NCI-H2171 treated with DMSO at 0.1 percent for 48 hours (cell line): ENCODE results near the gene FAM53B.

Experiments
- DNase-seq: peaks from one replicate; lab custom pipeline; 2025; lab: John Stamatoyannopoulos, UW

Gene FAM53B

DNA sequence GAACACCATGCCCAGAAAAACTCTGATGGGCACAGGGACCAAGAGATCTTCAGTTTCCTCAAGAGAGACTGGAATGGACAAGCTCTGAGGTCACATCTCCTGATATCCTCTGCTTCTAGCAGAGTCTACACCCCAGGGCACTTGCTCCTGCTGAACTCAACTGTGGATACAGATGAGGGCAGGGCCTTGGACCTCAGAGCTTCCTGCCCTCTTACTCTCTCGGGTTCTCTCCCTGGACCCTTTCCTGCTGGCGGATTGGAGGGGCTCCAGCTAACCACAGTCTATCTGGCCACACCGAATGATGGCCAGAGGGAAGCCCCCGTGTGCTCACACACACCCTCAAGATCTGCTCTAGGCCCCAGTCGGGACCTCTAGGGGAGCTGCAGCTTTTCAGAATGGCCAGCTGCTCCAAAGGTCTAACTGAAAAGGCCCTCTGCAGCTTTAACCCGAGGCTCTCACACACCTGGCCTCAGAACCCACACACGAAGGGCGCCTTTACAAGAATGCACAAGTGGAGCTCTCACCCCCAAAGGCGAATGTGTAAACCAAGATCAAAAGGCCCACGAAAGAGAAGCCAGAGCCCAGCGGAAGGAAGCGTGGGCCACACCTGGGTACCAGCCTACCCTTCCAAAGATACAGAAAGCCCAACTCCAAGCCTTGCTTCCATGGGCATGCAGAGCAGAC lies 65.5 kb downstream of the FAM53B start:
- DNase-seq: no peak

DNA sequence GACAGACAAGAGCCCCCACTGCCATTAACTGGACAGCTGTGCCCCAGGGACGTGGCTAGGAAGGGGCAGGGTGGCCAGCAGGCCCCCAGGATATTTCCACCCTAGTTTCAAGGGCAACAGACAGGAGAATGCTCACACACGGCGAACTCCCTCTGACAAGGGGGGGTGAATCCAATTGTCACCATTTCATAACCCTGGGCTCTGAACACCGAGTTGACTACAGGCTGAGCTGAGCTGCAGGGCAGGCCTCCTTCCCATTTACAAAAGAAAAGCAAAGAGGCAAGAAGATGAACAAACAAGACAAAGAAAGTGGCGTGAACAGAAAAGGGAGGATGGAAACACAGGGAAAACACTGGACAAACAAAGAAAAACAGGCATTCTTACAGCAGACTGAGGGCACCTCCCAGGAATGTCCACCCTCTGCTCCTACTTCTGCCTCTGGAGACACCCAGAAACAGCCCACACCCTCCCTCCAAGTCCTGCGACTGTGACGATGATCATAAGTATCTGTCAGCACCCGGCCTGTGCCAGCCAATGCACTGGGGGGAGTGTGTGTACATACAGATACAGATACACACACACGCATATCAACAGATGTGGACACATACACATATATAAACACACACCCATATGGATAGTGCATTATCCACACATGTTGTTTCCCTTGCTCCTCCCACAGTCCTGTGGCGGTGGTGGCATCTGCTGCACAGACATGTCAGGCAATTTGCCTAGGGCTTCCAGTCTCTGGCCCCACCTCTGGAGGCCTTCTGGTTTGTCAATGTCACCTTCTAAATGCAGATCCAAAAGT lies 66.2 kb downstream of the FAM53B start:
- DNase-seq: peak; percentile 17

DNA sequence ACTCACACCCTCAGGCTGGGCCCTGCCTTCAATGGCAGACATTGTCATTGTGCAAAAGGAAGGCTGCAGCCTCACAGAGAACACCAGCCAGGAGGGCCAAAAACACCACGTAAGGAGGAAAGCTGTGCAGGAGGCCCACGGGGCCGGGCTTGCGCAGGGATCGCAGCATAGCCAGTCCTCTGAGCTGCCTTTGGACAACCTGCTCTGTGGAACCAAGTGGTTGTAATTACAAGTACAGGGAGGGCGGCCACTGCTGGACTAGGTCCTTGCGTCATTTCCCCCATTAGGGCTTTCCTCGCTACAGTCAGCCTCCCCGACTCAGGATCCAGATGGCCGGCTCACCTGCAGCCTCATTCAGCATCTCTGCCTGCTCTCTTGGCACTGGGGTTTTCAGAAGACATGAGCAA lies 66.9 kb downstream of the FAM53B start:
- DNase-seq: no peak

DNA sequence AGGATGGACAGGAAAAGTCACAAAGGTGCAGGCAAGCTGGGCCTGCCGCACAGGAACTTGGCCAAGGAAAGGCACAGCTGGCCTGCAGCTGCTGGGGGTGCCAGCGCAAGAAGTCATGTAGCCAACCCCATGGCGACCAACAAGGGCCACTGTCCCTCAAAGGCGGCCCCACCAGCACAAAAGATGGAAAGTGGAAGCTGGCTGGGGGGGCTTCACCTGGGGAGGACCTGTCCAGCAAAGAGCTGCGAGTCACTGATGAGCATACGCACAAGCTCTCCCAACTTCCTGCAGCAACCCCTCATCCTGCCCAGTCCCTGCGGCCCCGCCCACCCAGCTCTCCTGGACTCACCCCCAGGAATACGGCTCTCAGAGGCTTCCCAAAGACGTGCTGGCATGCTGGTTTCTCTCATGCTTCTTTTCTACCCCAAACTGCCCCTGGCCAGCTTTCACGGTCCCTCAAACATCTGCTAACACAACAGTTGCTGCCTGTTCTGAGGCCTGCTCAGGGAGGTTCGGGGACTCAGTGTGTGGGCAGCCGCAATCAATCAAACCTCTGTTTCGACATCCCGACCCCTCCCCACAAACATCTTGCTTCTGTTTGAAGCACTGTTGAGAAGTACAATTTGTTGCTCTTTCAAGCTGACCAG lies 67.6 kb downstream of the FAM53B start:
- DNase-seq: no peak

DNA sequence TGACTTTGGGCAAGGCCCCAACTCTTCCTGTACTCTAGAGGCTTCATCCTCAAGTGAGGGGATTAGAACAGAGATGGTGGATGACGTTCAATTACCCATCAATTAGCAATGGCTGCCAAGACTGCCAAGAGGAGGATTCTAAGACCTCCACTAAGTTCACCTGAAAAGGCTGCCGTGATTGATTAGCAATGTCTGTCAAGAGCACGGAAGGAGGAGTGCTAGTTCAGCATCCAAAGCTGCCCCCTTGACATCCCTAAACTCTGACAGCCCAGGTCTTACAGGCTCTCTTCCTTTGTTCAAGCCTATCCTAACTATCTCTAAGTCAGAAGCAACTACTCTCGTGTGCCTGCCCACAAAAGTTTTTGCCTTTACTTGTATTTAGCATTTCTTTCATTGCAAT lies 68.4 kb downstream of the FAM53B start:
- DNase-seq: no peak

DNA sequence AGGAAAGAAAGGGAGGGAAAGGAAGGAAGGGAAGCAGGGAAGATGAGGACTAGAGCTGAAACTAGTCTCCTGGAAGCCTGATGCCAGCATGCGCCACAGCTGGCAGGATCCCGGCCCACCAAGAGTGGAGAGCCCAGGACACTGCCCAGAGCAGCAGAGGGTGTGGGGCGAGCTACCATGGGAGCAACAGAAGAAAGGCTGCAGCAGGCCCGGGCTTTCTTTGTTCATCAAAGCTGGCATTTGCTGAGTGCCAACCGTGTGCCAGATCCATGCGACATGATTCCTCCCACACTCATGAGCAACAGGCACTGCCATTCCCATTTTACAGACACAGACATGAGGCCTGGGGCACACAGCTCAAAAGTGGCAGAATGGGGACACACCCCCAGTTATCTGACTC lies 68.9 kb downstream of the FAM53B start:
- no peak for DNase-seq

DNA sequence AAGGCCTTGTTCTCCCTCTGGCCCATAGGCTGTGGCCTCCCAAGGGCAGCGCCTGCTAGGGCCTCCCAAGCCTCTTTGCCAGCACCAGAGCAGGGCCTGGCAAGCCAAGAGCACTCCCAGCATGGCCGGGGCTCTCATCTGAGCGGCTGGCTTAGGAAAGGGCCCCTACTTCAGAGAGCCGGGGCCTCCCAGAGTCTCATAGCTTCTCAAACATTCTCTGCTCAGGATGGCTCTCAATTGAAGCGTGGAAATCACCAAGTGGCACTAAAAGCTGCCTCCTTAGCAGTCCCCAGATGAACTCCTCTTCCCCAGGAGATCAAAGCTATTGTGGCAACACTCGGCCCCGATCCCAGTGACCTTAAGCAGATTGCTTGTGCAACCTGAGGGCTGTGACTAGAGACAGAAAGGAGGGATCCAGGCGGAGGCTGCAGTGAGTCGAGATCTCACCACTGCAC lies 69.4 kb downstream of the FAM53B start:
- no peak for DNase-seq

DNA sequence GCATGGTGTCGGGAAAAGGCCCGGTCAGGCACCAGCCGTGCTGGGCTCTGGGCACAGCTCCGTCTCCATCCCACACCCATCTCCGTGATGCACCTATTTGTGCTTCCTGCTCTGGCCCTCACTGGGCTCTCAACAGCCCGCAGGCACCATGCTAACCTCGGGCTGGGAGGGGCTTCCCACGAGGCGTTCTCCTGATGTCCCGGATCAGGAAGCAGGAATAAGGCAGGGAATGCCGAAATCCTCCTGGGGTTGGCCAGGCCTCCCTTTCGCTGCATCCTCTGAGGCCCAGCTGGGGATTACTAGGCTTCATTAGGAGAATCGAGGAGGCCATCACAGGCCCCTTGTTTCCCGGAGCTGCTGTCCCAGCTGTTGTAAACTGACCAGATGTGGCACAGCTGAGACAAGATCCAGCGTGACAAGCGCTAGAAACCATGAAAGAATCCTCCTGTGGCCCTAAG lies 72.0 kb downstream of the FAM53B start:
- no peak for DNase-seq

DNA sequence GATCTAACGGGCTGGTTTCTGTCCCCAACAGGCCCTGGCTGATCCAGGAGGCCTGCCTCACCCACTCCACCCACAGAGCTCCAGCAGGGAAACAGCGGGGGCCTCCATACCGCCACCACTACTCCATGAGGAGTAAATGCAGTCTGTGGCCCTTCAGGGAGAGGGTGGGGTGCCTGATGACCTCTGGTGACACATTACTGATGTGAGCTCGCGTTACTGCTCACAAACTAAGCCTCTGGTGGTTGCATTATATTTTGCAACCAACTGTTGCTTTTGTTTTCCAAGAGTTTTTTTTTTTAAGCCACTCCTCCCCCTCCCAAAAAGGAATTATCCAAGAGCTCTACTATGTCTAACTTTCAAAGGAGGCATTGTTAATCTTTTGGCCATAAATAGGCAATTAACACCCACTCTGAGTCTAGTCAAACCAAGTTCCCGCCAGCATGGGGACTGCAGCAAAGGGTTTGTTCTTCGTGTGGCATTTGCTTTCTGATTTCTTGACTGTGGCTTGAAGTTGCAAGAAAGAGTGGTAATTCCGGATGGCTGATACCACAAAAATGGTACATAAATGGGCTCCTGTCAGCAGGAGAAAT lies 72.6 kb downstream of the FAM53B start:
- no peak for DNase-seq

DNA sequence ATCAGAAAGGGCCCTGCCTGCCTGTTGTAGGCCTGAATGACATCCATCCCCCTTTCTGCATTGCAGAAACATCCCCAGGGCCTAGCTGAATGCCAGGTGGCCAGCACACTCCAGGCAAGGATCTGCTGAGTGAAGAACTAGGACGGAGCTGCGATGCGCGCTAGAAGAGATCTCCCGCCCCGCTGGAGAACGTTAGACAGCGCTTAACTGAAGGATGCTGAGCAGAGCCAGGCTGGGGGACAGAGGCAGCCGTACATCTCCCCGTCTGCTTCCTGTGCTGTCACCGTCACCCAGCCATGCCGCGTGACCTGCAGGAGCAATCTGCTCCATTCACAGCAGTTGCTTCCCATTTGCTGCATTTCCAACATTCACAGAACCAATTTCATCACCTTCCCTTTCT lies 73.3 kb downstream of the FAM53B start:
- DNase-seq: peak; percentile 31

DNA sequence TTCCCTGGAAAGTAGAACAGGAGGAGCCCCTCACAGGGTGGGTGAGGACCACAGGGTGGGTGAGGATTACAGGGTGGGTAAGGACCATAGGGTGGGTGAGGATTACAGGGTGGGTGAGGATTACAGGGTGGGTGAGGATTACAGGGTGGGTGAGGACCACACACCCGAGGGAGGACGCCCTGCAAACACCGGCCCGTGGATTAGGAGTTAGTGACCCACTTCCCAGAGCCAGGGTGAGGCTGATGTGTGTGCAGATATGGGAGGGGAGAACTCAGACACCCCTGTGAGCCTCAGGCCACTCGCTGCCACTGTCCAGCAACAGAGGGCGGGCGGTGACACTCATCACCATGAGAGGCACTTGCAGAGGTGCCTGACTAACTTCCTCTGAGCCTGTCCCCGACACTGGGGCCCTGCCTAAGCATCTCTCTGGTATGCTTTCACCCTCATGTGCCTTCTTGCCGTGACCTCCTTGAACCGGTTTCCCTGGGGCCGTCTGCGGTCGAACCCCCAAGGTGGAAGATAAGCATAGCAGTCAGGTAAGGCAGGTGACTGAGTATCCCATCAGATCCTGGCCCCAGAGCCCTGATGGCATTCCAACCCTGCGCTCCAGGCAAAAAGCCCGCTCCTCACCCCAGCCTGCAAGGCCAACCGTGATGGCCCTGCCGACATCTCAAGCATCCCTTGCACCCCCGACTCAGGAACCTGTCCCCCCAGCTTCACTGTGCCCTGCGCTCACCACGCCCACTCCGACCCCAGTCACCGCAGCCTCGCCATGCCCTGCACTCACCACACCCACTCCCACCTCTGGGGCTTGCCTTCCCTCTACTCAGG lies 74.1 kb downstream of the FAM53B start:
- no peak for DNase-seq

DNA sequence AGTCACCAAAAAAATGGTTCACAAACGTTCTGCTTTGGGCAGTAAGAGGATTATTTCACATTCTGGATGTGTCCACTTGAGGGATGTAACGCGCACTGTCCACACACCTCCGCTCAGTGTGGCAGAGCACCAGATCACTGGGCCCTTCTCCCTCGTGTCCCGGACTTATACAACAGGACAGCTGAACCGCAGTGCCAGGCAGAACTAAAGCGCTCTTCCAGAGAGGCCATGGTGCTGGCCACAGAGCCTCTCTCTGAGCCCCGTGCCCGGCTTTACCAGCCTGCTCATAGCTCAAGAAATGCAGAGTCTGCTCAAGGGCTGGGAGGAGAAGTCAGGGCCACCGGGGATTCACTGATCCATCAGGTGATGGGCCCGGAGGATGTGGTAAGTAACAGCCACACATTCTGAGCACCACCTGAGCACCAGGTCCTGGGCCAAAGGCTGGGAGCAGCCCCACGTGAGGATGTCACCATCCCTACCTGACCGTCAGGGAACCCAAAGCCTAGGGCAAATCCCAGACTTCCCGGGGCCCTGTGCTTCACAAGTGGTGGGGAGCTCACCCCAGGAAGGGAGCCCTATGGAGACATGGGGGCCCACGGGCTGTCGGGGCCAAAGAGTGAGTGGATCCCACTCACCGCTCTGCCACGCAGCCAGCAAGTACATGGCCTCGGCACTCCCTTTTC lies 74.9 kb downstream of the FAM53B start:
- DNase-seq: no peak

DNA sequence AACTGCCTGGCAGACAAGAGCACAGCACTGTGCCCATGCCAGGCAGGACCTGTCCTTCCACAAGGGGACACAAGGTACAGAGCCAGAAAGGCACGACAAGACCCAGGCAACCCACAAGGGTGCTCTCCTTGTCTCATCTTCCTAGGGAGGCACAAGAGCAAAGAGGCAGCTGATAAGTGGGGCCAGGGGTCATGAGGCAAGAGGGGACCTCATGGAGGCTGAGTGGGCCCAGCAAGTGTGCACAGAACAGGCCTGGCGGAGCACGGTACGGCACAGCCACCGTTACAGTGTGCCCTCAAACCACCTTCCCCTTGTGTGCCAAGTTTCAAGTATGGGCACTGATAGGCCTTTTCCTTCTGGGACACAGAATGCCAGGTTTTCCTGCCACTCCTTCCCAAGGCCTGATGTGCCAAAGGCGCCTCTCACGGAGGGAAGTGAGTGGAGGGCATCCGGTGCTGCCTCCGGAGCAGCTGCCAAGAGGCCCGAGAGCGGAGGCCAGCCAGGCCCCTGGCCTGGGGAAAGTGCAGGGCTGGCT lies 75.6 kb downstream of the FAM53B start:
- DNase-seq: no peak

DNA sequence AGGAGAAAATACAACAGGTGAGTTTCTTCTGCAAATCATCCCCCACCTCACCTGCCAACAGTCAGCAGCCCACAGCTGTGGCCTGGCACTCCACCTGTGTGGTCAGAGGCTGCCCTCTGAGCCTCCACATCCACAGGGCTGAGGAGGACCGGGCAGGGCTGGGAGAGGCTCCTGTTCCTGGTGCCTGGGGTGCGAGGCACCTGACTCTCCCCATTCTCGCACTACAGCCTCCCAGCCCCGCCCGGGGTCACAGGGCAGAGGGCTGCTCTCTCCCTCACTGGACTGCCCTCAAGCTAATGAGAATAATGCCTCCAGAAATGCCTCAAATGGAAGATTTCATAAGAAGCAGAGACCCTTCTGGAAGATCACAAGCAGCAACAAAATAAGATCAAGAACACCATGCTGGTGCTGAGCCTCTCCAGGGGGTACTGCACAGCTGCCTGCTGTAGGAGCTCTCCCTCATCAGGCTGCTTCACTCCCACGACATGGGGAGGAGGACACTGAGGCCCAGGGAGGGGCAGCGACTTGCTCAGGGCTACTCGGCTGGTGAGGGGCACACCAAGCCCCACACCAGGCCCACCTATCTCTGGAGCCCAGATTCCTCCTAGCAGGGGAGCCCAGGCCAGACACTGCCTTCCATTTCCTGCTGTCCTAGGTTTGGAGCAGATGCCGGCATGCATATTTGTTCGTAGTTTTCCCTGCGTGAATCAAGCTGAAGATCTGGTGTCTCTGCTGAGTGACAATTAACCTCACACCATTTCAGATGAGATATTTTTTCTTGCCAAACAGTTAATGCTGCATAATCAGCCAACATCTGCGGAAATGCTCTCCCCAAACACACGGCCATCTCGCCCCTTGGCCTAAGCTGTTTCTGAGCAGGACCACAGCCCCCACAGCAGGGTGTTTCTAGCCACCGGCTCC lies 76.5 kb downstream of the FAM53B start:
- DNase-seq: no peak

DNA sequence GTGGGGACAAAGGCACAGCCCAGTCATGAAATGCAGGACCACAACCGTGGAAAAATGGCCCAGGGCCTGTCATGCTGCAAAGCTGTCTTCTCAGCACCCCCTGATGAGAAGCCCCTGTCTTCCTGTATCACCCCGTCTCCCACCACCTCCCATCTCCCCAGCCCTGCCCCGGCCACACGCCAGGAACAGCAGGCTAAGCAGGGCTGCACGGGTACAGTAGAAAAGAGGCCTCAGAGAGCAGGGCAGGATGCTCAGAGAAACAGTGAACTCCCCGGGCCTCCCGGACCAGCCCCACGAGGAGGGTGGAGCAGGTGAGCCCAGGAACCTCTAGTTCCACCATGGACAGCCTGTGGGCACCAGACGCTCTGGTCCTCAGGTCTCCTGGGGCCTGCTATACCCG lies 77.7 kb downstream of the FAM53B start:
- DNase-seq: no peak

DNA sequence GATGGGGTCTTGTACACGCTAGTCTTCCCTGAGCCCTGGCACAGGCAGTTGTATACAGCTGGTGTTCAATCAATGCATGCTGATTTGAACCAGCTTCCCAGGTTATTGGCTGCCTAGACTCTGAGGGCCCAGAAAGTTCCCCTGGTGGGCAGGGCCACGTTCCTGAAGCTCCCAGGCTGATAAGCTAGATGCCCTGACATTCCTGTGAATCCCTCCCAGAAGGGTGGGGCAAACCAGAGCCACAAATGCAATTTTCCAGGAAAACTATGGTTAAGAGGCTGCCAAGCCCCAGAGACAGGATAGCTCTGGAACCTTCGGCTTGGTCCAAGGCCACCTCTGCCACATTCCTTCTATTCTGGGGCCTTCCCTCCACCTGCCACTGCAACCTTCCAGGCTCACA lies 78.2 kb downstream of the FAM53B start:
- no peak for DNase-seq

DNA sequence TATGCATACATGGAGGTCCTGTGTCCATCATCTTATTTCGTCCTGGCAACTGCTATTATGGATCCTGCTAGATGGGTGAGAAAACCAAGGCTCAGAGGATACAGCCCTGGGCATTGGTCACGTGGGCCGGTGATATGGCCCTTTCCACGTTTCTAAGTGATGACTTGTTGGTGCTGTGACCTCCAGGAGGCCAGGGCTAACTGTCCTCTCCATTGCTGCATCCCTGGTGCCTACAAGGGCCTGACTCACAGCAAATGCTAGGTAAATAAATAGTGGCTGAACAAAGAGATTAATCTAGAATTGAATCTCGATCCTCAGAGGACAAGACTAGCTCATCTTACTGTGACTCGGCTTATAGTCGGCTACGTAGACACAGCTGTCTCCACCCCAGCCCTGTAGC lies 78.6 kb downstream of the FAM53B start:
- DNase-seq: no peak

DNA sequence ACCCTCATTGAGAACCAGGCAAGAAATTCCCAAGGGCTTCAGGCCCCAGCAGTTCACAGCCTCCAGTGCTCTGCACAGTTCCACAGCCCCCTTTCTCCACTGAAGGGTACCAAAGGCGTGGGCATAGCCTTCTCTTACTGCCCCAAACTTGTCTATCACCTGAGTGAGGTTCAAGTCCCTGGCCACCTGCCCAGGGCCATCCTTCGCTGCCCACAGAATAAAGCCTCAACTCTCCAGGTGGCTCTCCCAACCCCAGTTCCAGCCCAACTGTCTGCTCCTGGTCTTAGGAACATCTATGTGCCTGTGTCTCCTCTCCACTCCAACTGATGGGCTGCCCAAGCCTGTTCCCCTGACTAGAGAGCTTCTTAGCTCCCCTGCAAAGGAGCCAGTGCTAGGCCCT lies 79.1 kb downstream of the FAM53B start:
- no peak for DNase-seq

DNA sequence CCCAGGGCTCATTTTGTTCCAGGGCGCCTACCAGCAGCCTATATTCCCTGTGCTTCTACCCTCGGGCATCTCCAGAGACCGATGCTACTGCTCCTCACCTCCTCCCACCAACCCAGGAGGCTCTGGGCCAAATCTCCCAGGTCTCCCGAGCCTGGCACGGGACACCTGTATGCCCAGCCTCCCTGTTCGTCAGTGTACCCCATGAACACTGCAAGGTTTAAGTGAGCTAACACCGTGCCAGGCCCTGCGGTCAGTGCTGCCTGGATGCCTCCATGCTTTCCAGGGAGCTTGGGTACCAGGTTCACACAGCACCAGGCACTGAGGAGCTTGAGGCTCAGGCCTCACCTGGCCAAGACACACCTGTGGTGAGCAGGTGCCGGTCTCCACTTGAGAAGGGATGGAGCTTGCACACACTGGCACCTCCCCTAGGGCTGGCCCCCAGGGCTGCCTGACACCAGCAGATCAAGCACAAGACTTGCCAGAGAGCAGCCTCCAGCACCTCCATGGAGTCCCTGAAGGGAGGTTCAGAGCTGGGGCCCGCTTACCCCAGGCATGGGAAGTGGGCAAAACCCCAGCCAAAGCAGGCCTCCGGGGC lies 80.3 kb downstream of the FAM53B start:
- no peak for DNase-seq
